Activated CD4-positive, alpha-beta memory T cell treated with anti-CD3 and anti-CD28 coated beads for 36 hours (primary cell): ENCODE measurements around the gene PPIA. TPM values are rescaled to one million over a fixed set of nuclear protein-coding genes. Genes with fewer than 3 reads are reported as not detected.
"Not testable (repeated sequence)": the region's sequence is repeated elsewhere in the genome, so short reads cannot be mapped to it uniquely, and the experiment has no call there.

Experiments used
- CTCF ChIA-PET: fragments of 350-600 bp; sonication (Branson Sonifier 250); formaldehyde crosslinking; loops from one replicate; lab custom pipeline; 2021; ENCODE audit warnings: antibody characterized with exemption, inconsistent platforms; lab: Charles Lee
- POLR2A ChIA-PET: fragments of 350-600 bp; sonication (Branson Sonifier 250); formaldehyde crosslinking; loops from one replicate; lab custom pipeline; 2021; ENCODE audit warnings: antibody characterized with exemption; lab: Charles Lee
- DNase-seq: peaks from one replicate; pipeline ENCODE4 v3.0.0-alpha.2; 2020
- H3K27ac Mint-ChIP-seq: one replicate; pipeline ENCODE4 v1.8.0; 2021; ENCODE audit warnings: mixed read lengths
- H3K27me3 Mint-ChIP-seq: one replicate; pipeline ENCODE4 v1.8.0; 2021; ENCODE audit warnings: mixed read lengths
- H3K36me3 Mint-ChIP-seq: one replicate; pipeline ENCODE4 v1.8.0; 2021; ENCODE audit warnings: mixed read lengths
- H3K4me1 Mint-ChIP-seq: one replicate; pipeline ENCODE4 v1.8.0; 2021; ENCODE audit warnings: low read depth, mixed read lengths
- H3K4me3 Mint-ChIP-seq: one replicate; pipeline ENCODE4 v1.8.0; 2021; ENCODE audit warnings: mild to moderate bottlenecking, mixed read lengths
- H3K9me3 Mint-ChIP-seq: one replicate; pipeline ENCODE4 v1.8.0; 2021; ENCODE audit warnings: mixed read lengths
- intact Hi-C: fragments of 100-400 bp; cut with micrococcal nuclease; formaldehyde crosslinking; loops from one replicate; pipeline ENCODE4 v1.15.1; 2023
- total RNA-seq, 2 experiments: library from RNA; stranded (reverse); gene quantifications; one replicate each; pipeline ENCODE4 v1.2.3, GENCODE V29; 2021

The PPIA gene
- total RNA-seq, 2 experiments from 2014 or later, result 3,158 to 3,182 TPM

DNA sequence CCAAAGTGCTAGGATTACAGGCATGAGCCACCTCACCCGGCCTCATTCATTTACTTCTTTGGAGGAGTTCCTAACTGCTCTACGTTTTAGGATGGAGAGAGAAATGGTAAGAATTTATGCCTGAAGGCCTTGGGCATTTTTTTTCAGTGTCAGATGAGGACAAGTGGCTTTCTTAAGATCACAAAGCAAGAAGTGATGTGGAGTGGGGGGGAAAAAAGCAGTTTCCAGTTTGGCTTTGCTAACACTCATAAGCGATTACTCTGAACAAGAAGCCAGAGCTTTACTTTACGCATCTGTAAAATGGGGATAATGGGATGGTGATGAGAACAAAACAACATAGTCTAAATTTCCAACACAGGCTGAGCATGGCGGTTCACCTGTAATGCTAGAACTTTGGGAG, 2.6 kb upstream of the PPIA start:
- H3K4me1 Mint-ChIP-seq, result peaks cover 7% of the 10 kb centered on the region
- CTCF ChIA-PET, result no interaction called here
- DNase-seq, result no peak
- peaks cover 24% of the 10 kb centered on the region for H3K36me3 Mint-ChIP-seq
- POLR2A ChIA-PET, result no interaction called here
- intact Hi-C loops, result no loop called here
- H3K27ac Mint-ChIP-seq, result no peak overlapping the region
- no peaks in the 10 kb centered on the region for H3K9me3 Mint-ChIP-seq
- no peak overlapping the region for H3K4me3 Mint-ChIP-seq
- no peaks in the 10 kb centered on the region for H3K27me3 Mint-ChIP-seq

DNA sequence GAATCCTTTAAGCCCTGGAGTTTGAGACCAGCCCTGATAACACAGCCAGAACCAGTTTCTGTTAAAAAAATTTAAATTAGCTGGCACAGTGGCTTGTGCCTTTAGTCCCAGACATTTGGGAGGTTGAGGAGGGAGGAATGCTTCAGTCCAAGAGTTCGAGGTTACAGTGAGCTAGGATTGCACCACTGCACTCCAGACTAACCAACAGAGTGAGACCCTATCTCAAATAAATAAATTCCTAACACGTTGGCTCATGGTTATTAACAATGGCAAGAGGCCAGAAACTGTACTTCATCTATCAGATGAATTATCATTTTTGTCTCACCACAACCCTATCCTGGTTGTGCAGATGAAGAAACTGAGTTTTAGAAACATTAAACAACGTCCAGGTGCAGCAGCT, 2.1 kb upstream of the PPIA start:
- H3K36me3 Mint-ChIP-seq, result peaks cover 26% of the 10 kb centered on the region
- DNase-seq, result no peak
- H3K4me3 Mint-ChIP-seq, result no peak overlapping the region
- H3K4me1 Mint-ChIP-seq, result peaks cover 8% of the 10 kb centered on the region
- no peaks in the 10 kb centered on the region for H3K9me3 Mint-ChIP-seq
- intact Hi-C loops, result no loop called here
- CTCF ChIA-PET, result interaction anchor here (0.6 to 1.6 kb wide), 2 partner anchors 52 to 203 kb away, joined by 3 read pairs; no protein-coding TSS in a partner anchor
- no peak overlapping the region for H3K27ac Mint-ChIP-seq
- H3K27me3 Mint-ChIP-seq, result no peaks in the 10 kb centered on the region
- POLR2A ChIA-PET, result no interaction called here

DNA sequence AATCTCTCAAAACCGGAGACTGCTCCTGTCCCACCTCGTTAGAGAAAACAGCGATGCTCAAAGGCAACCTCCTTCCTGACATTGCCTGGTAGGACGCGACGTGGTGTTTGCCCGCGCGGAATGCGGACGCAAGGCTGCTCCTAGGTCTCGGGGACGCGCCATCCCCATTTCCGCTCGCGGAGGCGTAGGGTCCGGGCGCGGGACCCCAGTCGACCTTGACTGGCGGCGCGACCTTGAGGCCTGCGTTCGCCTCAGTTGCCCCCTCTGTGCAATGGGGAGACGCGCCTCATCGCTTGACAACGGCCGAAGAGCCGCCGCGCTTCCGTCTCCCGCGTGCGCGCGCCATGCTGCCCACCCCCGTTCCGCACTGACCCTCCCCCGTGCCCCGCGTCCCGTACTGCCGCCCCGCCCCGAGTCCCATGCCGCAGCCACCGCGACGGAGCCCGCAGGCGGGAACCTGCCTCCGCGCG, 412 bp upstream of the PPIA start:
- no peaks in the 10 kb centered on the region for H3K27me3 Mint-ChIP-seq
- H3K27ac Mint-ChIP-seq, result peak overlapping the region; percentile 99
- no peaks in the 10 kb centered on the region for H3K9me3 Mint-ChIP-seq
- DNase-seq, result no peak
- peaks cover 43% of the 10 kb centered on the region for H3K36me3 Mint-ChIP-seq
- peak overlapping the region; percentile 97 for H3K4me3 Mint-ChIP-seq
- peaks cover 22% of the 10 kb centered on the region for H3K4me1 Mint-ChIP-seq
- ChIA-PET POLR2A (interaction anchor here (3.9 kb wide), 1 partner anchor 162 kb away, joined by 15 read pairs; no protein-coding TSS in a partner anchor), CTCF (no interaction called here)
- intact Hi-C loops, result loop anchor here (1.0 to 5.0 kb wide), 10 partner anchors 48 to 335 kb away; partner anchors contain the start of genes H2AZ2, NUDCD3, OGDH and PURB

DNA sequence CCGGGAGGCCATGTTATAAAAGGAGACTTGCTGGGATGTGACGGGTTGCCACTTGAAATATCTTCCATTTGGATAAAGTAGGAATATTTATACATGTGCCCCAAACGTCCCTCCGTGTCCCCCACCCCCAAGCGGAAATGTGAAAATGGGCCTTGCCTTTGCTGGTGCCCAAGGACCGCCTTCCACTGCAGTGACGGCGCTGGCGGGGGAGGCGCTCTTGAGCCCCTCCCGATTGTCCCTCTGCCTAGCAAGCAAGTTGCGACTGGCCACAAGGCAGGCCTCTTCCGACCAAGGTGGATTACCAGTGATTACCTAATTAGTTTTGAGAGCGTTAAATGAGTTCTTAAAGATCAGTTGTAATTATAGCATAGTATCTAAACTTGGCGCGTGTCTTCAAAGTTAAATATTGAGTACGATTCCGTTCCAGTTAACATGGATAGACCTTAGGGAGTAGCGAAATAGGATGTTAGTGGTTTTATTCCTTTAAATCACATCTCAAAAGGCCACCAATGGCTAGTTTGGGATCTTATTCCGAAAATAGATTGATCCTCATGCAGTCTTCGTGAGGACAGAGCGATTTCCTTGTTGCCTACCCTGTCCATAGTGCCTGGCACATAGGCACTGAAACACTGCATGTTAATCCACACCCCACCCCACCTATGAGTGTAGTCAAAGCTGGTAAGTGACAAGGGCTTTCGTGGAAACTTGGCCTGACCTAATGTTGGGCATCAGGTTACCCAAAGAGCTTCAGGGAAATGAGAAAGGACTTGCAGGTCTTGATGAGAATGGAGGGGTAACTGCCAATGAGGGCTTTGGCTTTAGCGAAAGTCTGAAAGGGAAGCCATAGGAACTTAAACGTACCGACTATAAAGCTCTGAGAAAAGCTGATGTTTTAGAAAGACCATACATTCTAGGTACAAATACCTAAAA, 1.1 kb downstream of the PPIA start:
- POLR2A ChIA-PET, result interaction anchor here (0.6 to 3.9 kb wide), 30 partner anchors 20 to 313 kb away, joined by 3 to 34 read pairs (median 5); partner anchors contain the start of genes DDX56, H2AZ2, MYO1G and NUDCD3
- Mint-ChIP-seq H3K4me1 (peaks cover 31% of the 10 kb centered on the region), H3K9me3 (no peaks in the 10 kb centered on the region)

DNA sequence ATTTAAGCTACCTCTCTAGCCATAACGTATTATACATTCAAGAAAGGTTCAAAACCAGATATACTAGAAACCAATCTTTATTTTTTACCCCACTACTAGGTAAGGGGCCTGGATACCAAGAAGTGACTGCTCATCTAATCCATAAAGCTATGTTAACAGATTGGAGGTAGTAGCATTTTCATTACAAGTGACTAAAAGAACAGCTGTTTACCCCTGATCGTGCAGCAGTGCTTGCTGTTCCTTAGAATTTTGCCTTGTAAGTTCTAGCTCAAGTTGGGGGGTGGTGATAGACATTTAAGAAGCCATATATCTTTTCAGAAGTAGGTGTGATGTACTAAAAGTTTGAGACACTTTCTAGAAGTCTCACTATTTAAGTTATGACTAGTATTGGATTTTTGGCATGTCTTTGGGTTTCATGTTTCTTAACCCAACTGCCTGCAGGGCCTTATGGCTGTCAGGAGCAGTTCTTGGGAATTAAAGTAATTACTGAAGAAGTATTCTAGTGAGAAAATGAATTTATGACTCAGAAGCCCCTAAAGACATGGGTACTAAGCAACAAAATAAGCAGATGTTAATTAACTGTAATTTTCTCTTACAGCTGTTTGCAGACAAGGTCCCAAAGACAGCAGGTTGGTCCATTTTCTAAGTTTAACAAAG, 2.3 kb downstream of the PPIA start:
- Mint-ChIP-seq H3K4me3 (peak overlapping the region; percentile 97), H3K27ac (peak overlapping the region; percentile 99), H3K36me3 (peaks cover 62% of the 10 kb centered on the region), H3K9me3 (no peaks in the 10 kb centered on the region), H3K4me1 (peaks cover 31% of the 10 kb centered on the region), H3K27me3 (no peaks in the 10 kb centered on the region)
- DNase-seq, result peak; percentile 25
- CTCF ChIA-PET, result interaction anchor here (0.6 to 1.7 kb wide), 16 partner anchors 37 to 337 kb away, joined by 3 to 10 read pairs (median 4); partner anchors contain the start of gene H2AZ2
- intact Hi-C loops, result loop anchor here (5.0 kb wide), 1 partner anchor 306 kb away; the partner anchor contains the start of gene NUDCD3
- POLR2A ChIA-PET, result interaction anchor here (0.6 to 3.9 kb wide), 24 partner anchors 12 to 673 kb away, joined by 3 to 34 read pairs (median 6); partner anchors contain the start of genes DDX56, H2AZ2, MYO1G and NUDCD3

More for the DNA sequence above, 1.1 kb downstream of the PPIA start:
- CTCF ChIA-PET, result interaction anchor here (0.6 to 1.7 kb wide), 15 partner anchors 36 to 338 kb away, joined by 3 to 10 read pairs (median 4); partner anchors contain the start of genes H2AZ2 and OGDH
- Mint-ChIP-seq H3K4me3 (peak overlapping the region; percentile 97), H3K27me3 (no peaks in the 10 kb centered on the region), H3K36me3 (peaks cover 57% of the 10 kb centered on the region), H3K27ac (peak overlapping the region; percentile 99)
- peak; percentile 91 for DNase-seq
- intact Hi-C loops, result loop anchor here (2.0 to 5.0 kb wide), 4 partner anchors 63 to 337 kb away; partner anchors contain the start of genes NUDCD3 and TMED4

DNA sequence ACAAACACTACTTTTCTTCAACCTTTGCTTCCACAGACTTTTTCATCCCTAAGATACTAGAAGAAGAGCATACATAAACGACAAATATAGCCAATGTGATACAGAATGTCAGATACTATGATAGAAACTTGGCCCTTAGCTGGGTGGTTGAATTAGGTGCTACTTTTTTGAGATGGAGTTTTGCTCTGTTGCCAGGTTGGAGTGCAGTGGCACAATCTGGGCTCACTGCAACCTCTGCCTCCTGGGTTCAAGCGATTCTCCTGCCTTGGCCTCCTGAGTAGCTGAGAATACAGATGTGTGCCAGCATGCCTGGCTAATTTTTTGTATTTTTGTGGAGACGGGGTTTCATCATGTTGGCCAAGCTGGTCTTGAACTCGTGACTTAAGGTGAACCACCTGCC, 3.5 kb downstream of the PPIA start:
- ChIA-PET POLR2A (interaction anchor here (0.6 to 3.9 kb wide), 4 partner anchors 24 to 756 kb away, joined by 3 to 15 read pairs (median 4); partner anchors contain the start of gene DBNL), CTCF (no interaction called here)
- peak overlapping the region; percentile 13 for H3K4me3 Mint-ChIP-seq
- peaks cover 62% of the 10 kb centered on the region for H3K36me3 Mint-ChIP-seq
- H3K4me1 Mint-ChIP-seq, result peaks cover 31% of the 10 kb centered on the region
- intact Hi-C loops, result loop anchor here (5.0 kb wide), 1 partner anchor 308 kb away; the partner anchor contains the start of gene NUDCD3
- peak overlapping the region; percentile 72 for H3K27ac Mint-ChIP-seq
- no peaks in the 10 kb centered on the region for H3K9me3 Mint-ChIP-seq
- no peak for DNase-seq
- H3K27me3 Mint-ChIP-seq, result no peaks in the 10 kb centered on the region

DNA sequence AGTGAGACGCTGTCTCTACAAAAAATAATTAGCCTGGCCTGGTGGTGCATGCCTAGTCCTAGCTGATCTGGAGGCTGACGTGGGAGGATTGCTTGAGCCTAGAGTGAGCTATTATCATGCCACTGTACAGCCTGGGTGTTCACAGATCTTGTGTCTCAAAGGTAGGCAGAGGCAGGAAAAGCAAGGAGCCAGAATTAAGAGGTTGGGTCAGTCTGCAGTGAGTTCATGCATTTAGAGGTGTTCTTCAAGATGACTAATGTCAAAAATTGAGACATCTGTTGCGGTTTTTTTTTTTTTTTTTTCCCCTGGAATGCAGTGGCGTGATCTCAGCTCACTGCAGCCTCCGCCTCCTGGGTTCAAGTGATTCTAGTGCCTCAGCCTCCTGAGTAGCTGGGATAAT, 5.4 kb downstream of the PPIA start:
- Mint-ChIP-seq H3K36me3 (peaks cover 58% of the 10 kb centered on the region), H3K4me3 (peak overlapping the region; percentile 26), H3K27ac (peak overlapping the region; percentile 79), H3K9me3 (no peaks in the 10 kb centered on the region), H3K4me1 (peaks cover 29% of the 10 kb centered on the region), H3K27me3 (no peaks in the 10 kb centered on the region)
- ChIA-PET POLR2A (interaction anchor here (0.7 to 0.9 kb wide), 3 partner anchors 45 to 163 kb away, joined by 3 to 4 read pairs (median 4); no protein-coding TSS in a partner anchor), CTCF (no interaction called here)
- intact Hi-C loops, result no loop called here
- DNase-seq, result no peak

DNA sequence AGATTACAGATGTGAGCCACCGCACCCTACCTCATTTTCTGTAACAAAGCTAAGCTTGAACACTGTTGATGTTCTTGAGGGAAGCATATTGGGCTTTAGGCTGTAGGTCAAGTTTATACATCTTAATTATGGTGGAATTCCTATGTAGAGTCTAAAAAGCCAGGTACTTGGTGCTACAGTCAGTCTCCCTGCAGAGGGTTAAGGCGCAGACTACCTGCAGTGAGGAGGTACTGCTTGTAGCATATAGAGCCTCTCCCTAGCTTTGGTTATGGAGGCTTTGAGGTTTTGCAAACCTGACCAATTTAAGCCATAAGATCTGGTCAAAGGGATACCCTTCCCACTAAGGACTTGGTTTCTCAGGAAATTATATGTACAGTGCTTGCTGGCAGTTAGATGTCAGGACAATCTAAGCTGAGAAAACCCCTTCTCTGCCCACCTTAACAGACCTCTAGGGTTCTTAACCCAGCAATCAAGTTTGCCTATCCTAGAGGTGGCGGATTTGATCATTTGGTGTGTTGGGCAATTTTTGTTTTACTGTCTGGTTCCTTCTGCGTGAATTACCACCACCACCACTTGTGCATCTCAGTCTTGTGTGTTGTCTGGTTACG, 6.0 kb downstream of the PPIA start:
- no peak overlapping the region for H3K4me3 Mint-ChIP-seq
- peaks cover 29% of the 10 kb centered on the region for H3K4me1 Mint-ChIP-seq
- ChIA-PET POLR2A (interaction anchor here (0.7 to 0.9 kb wide), 2 partner anchors 45 to 163 kb away, joined by 3 to 4 read pairs; no protein-coding TSS in a partner anchor), CTCF (no interaction called here)
- H3K9me3 Mint-ChIP-seq, result no peaks in the 10 kb centered on the region
- H3K27ac Mint-ChIP-seq, result peak overlapping the region; percentile 79
- H3K27me3 Mint-ChIP-seq, result no peaks in the 10 kb centered on the region
- intact Hi-C loops, result no loop called here
- H3K36me3 Mint-ChIP-seq, result peaks cover 52% of the 10 kb centered on the region
- DNase-seq, result no peak

DNA sequence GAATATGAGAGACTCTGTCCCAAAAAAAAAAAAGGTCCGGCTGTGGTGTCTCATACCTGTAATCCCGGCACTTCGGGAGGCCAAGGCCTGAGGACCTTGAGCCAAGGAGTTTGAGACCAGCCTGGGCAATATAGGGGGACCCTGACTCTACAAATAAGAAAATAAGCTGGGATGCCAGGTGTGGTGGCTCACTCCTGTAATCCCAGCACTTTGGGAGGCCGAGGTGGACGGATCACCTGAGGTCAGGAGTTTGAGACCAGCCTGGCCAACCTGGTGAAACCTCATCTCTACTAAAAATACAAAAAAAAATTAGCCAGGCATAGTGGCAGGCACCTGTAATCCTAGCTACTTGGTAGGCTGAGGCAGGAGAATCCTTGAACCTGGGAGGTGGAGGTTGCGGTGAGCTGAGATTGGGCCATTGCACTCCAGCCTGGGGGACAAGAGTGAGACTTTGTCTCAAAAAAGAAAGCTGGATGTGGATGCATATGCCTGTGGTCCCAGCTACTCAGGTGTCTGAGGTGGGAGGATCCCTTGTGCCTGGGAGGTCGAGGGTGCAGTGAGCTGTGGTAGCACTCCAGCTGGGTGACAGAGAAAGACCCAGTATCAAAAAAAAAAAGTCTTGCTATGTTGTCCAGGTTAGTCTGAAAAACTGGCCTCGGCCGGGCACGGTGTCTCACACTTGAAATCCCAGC, 7.5 kb downstream of the PPIA start:
- ChIA-PET POLR2A (interaction anchor here (0.6 to 1.8 kb wide), 6 partner anchors 22 to 336 kb away, joined by 3 to 8 read pairs (median 4); partner anchors contain the start of gene TMED4), CTCF (interaction anchor here (0.6 kb wide), 1 partner anchor 115 kb away, joined by 3 read pairs; no protein-coding TSS in a partner anchor)
- DNase-seq, H3K27me3 Mint-ChIP-seq, H3K4me3 Mint-ChIP-seq, H3K27ac Mint-ChIP-seq, H3K9me3 Mint-ChIP-seq, intact Hi-C loops: not testable (repeated sequence)
- H3K36me3 Mint-ChIP-seq, result peaks cover 37% of the 10 kb centered on the region
- peaks cover 23% of the 10 kb centered on the region for H3K4me1 Mint-ChIP-seq

DNA sequence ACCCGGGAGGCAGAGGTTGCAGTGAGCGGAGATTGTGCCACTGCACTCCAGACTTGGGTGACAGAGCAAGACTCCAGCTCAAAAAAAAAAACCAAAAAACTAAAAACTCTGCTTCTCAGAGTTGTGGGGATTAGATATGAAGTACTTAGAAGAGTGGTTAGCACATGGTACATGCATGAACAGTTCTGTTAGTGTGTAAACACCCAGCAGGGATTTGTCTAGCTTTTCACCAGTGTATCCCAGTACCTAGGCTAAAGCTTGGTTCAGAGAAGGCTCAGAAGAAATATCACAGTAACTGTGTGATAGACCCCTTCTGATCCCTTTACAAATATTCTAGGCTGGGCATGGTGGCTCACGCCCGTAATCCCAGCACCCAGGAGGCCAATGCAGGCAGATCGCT, 9.5 kb downstream of the PPIA start:
- H3K9me3 Mint-ChIP-seq, result no peaks in the 10 kb centered on the region
- no peak overlapping the region for H3K4me3 Mint-ChIP-seq
- H3K4me1 Mint-ChIP-seq, result peaks cover 11% of the 10 kb centered on the region
- POLR2A ChIA-PET, result interaction anchor here (1.3 kb wide), 1 partner anchor 15 kb away, joined by 4 read pairs; no protein-coding TSS in a partner anchor
- no peak for DNase-seq
- H3K27me3 Mint-ChIP-seq, result no peaks in the 10 kb centered on the region
- intact Hi-C loops, result no loop called here
- peaks cover 20% of the 10 kb centered on the region for H3K36me3 Mint-ChIP-seq
- no peak overlapping the region for H3K27ac Mint-ChIP-seq
- CTCF ChIA-PET, result no interaction called here
